ENCODE data around the gene ZNF385B. TPM values are rescaled to one million over a fixed set of nuclear protein-coding genes. Genes with fewer than 3 reads are reported as not detected.
"Not testable (repeated sequence)": the region's sequence is repeated elsewhere in the genome, so short reads cannot be mapped to it uniquely, and the experiment has no call there.

ZNF385B gene
- total RNA-seq, 5 donors from 2014 or later (not counting 1 experiment from before 2014, with no cell fraction given) = 0.12 TPM; not detected in 4

DNA sequence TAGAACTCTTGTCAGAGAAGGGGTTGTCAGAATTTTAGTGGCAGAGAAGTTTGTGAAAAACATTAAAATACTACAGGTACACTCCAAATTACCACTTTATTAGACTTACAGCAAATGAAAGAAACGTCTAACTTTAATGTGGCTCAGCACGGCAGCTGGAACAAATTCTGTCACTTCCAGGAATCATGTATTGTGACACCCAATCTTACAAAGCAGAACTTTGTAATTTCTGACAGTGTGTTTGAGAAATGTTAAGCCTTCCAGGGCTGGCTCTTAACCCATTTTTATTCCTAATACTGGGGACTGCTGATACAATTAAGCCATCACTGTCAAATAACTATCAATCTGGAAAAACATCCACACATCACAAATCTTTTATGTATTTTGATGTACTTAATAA, 216.4 kb downstream of the ZNF385B start:
- Histone ChIP-seq H3K27me3 (replicated peaks in 1 of 2; ENCODE audit: control insufficient read depth in 2 of 2, extremely low read depth in 1 of 2, insufficient read depth in 2 of 2, low read length in 1 of 2) (no peaks in the 10 kb centered on the region), H3K36me3 (ENCODE audit: control insufficient read depth in 2 of 2, extremely low read depth in 1 of 2, insufficient read depth in 1 of 2, low read length in 1 of 2) (no peaks in the 10 kb centered on the region), H3K4me3 (ENCODE audit: control insufficient read depth in 1 of 2, extremely low read depth in 1 of 2, low read length in 1 of 2) (no peak overlapping the region), H3K9me3 (no peaks in the 10 kb centered on the region), H3K4me1 (ENCODE audit: control insufficient read depth in 1 of 2, extremely low read depth in 1 of 2, insufficient read depth in 2 of 2, low read length in 2 of 2) (no peaks in the 10 kb centered on the region), H3K27ac (ENCODE audit: low read length) (no peak overlapping the region)
- Mint-ChIP-seq H3K27ac (no peak overlapping the region), H3K4me1 (no peaks in the 10 kb centered on the region), H3K36me3 (no peaks in the 10 kb centered on the region), H3K9me3 (no peaks in the 10 kb centered on the region), H3K27me3 (peaks cover 0 to 4% of the 10 kb centered on the region in 2 donors), H3K4me3 (no peak overlapping the region)
- DNase-seq = no peak
- POLR2A ChIA-PET = no interaction called here
- no peak for ATAC-seq (replicated peaks in 1 of 4)
- CTCF ChIA-PET = no interaction called here
- WGBS (ENCODE audit: insufficient coverage) = no CpG with 5 or more reads among the region's 2 CpGs

DNA sequence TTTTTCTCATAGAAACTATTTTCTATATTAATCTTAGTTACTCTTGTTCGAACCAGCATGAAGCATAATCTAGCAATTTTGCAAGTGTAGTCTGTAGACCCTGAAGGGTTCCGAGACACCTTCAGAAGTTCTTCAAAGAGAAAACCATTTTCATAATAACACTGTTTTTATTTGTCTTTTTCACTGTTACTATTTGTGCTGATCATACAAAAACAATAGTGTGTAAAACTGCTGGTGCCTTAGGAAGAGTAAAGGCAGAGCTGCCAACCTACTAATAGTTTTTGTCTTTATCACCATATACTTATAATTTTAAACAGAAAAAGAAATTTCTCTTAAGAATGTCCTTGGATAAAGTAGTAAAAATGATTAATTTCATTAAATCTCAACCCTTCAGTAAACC, 218.9 kb downstream of the ZNF385B start:
- ATAC-seq (replicated peaks in 1 of 4) (no peak), DNase-seq (no peak)
- H3K27ac ChIP-seq (ENCODE audit: low read length) = no peak overlapping the region
- no peaks in the 10 kb centered on the region for H3K36me3 ChIP-seq (ENCODE audit: control insufficient read depth in 2 of 2, extremely low read depth in 1 of 2, insufficient read depth in 1 of 2, low read length in 1 of 2)
- Mint-ChIP-seq H3K27me3 (no peaks in the 10 kb centered on the region), H3K36me3 (no peaks in the 10 kb centered on the region), H3K4me1 (no peaks in the 10 kb centered on the region), H3K9me3 (no peaks in the 10 kb centered on the region), H3K4me3 (no peak overlapping the region), H3K27ac (no peak overlapping the region)
- no peaks in the 10 kb centered on the region for H3K4me1 ChIP-seq (ENCODE audit: control insufficient read depth in 1 of 2, extremely low read depth in 1 of 2, insufficient read depth in 2 of 2, low read length in 2 of 2)
- no peaks in the 10 kb centered on the region for H3K27me3 ChIP-seq (replicated peaks in 1 of 2; ENCODE audit: control insufficient read depth in 2 of 2, extremely low read depth in 1 of 2, insufficient read depth in 2 of 2, low read length in 1 of 2)
- H3K4me3 ChIP-seq (ENCODE audit: control insufficient read depth in 1 of 2, extremely low read depth in 1 of 2, low read length in 1 of 2) = no peak overlapping the region
- WGBS (ENCODE audit: insufficient coverage) = no CpG with 5 or more reads among the region's 2 CpGs
- POLR2A ChIA-PET = no interaction called here
- H3K9me3 ChIP-seq = no peaks in the 10 kb centered on the region
- CTCF ChIA-PET = no interaction called here

DNA sequence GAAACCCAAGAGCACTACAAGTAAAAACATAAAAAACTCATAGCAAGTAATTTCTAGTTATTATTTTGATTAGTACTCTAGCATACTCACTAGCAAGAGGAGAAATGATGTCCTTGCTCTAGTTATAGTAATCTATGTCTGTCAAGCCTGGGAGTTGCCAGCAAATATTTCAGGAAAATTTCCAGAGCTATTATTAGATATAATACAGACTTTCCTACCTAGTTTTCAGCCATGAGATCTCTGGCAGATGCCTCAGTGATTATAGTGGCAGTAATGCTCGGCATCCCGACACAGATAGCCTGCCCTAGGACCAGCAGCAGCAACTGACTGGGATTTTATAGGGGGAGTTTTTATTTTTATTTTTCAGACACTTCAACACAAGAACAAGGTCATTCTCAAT, 224.4 kb downstream of the ZNF385B start:
- DNase-seq (no peak), ATAC-seq (replicated peaks in 1 of 4) (no peak)
- H3K9me3 ChIP-seq = no peaks in the 10 kb centered on the region
- H3K27ac ChIP-seq (ENCODE audit: low read length) = no peak overlapping the region
- Mint-ChIP-seq H3K4me3 (no peak overlapping the region), H3K36me3 (no peaks in the 10 kb centered on the region), H3K9me3 (peaks cover 0 to 8% (median 2%) of the 10 kb centered on the region in 3 donors), H3K27ac (no peak overlapping the region), H3K4me1 (no peaks in the 10 kb centered on the region), H3K27me3 (peaks cover 0 to 6% of the 10 kb centered on the region in 2 donors)
- no peaks in the 10 kb centered on the region for H3K36me3 ChIP-seq (ENCODE audit: control insufficient read depth in 2 of 2, extremely low read depth in 1 of 2, insufficient read depth in 1 of 2, low read length in 1 of 2)
- ChIA-PET POLR2A (no interaction called here), CTCF (no interaction called here)
- no peak overlapping the region for H3K4me3 ChIP-seq (ENCODE audit: control insufficient read depth in 1 of 2, extremely low read depth in 1 of 2, low read length in 1 of 2)
- no peaks in the 10 kb centered on the region for H3K4me1 ChIP-seq (ENCODE audit: control insufficient read depth in 1 of 2, extremely low read depth in 1 of 2, insufficient read depth in 2 of 2, low read length in 2 of 2)
- no peaks in the 10 kb centered on the region for H3K27me3 ChIP-seq (replicated peaks in 1 of 2; ENCODE audit: control insufficient read depth in 2 of 2, extremely low read depth in 1 of 2, insufficient read depth in 2 of 2, low read length in 1 of 2)
- WGBS (ENCODE audit: insufficient coverage) = no CpG with 5 or more reads among the region's 2 CpGs

DNA sequence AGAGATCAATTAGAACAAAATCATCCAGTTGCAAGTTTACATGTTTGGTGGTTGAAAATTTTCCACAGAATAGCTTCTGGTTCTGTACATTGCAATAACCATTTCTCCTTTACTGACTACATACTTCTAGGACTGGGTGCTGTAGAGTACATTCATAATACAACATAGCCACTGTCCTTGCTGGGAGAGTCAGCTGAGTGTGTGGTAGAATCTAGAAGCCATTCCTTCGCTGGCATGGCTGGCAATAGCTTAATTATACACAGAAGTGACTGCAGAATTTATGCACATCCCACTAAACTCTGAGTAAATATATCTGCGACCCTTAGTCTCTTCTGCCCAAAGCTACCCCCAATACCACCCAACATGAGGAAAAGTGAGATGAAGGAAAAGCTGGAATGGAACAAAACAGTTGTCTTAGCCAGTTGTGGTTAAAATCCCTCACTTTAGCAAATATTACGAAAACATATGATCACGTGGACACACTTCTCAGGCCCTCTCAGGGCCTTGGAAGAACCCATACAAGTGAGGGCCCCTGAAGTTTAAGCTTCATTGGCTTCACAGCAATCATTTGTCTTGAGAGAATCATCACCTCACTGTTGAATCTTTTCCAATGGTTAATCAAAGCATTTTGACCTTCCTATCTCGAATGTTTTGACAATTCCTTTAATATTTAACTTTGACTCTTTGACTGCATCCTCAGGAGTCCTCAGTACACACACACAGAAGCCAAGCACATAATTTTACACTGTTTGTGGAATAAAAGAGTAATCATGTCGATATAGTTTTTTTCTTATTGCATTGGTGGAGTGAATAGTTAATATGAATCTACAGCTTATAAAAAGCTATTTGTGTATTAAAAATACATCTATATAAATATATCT, 225.1 kb downstream of the ZNF385B start:
- no peaks in the 10 kb centered on the region for H3K27me3 ChIP-seq (replicated peaks in 1 of 2; ENCODE audit: control insufficient read depth in 2 of 2, extremely low read depth in 1 of 2, insufficient read depth in 2 of 2, low read length in 1 of 2)
- H3K27ac ChIP-seq (ENCODE audit: low read length) = no peak overlapping the region
- H3K4me1 ChIP-seq (ENCODE audit: control insufficient read depth in 1 of 2, extremely low read depth in 1 of 2, insufficient read depth in 2 of 2, low read length in 2 of 2) = no peaks in the 10 kb centered on the region
- Mint-ChIP-seq H3K27ac (no peak overlapping the region), H3K9me3 (peaks cover 0 to 9% (median 2%) of the 10 kb centered on the region in 3 donors), H3K4me3 (no peak overlapping the region), H3K27me3 (peaks cover 0 to 10% of the 10 kb centered on the region in 2 donors), H3K36me3 (no peaks in the 10 kb centered on the region), H3K4me1 (no peaks in the 10 kb centered on the region)
- H3K36me3 ChIP-seq (ENCODE audit: control insufficient read depth in 2 of 2, extremely low read depth in 1 of 2, insufficient read depth in 1 of 2, low read length in 1 of 2) = no peaks in the 10 kb centered on the region
- H3K9me3 ChIP-seq = no peaks in the 10 kb centered on the region
- POLR2A ChIA-PET = no interaction called here
- no peak overlapping the region for H3K4me3 ChIP-seq (ENCODE audit: control insufficient read depth in 1 of 2, extremely low read depth in 1 of 2, low read length in 1 of 2)
- DNase-seq (no peak), ATAC-seq (replicated peaks in 1 of 4) (no peak)
- CTCF ChIA-PET = no interaction called here
- WGBS (ENCODE audit: insufficient coverage) = 58% methylated on average over 2 of the region's 6 CpGs

DNA sequence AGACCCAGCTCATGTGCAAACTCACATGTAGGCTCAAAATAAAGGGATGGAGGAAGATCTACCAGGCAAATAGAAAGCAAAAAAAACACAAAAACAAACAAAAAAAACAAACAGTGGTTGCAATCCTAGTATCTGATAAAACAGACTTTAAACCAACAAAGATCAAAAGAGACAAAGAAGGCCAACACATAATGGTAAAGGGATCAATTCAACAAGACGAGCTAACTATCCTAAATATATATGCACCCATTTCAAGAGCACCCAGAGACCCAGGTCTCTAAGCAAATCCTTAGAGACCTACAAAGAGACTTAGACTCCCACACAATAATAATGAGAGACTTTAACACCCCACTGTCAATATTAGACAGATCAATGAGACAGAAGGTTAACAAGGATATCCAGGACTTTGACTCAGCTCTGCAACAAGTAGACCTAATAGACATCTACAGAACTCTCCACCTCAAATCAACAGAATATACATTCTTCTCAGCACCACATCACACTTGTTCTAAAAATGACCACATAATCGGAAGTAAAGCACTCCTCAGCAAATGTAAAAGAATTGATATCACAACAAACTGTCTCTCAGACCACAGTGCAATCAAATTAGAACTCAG, 229.5 kb downstream of the ZNF385B start:
- H3K36me3 ChIP-seq (ENCODE audit: control insufficient read depth in 2 of 2, extremely low read depth in 1 of 2, insufficient read depth in 1 of 2, low read length in 1 of 2); H3K9me3 ChIP-seq; H3K27ac Mint-ChIP-seq; H3K4me1 Mint-ChIP-seq; H3K4me3 Mint-ChIP-seq; H3K4me1 ChIP-seq (ENCODE audit: control insufficient read depth in 1 of 2, extremely low read depth in 1 of 2, insufficient read depth in 2 of 2, low read length in 2 of 2); CTCF ChIA-PET; H3K27ac ChIP-seq (ENCODE audit: low read length); H3K4me3 ChIP-seq (ENCODE audit: control insufficient read depth in 1 of 2, extremely low read depth in 1 of 2, low read length in 1 of 2); ATAC-seq (replicated peaks in 1 of 4); H3K27me3 ChIP-seq (replicated peaks in 1 of 2; ENCODE audit: control insufficient read depth in 2 of 2, extremely low read depth in 1 of 2, insufficient read depth in 2 of 2, low read length in 1 of 2); H3K36me3 Mint-ChIP-seq; DNase-seq; POLR2A ChIA-PET: not testable (repeated sequence)
- H3K9me3 Mint-ChIP-seq = peaks cover 0 to 18% (median 4%) of the 10 kb centered on the region in 3 donors
- peaks cover 3 to 14% of the 10 kb centered on the region in 2 donors for H3K27me3 Mint-ChIP-seq
- 80% methylated on average over 1 of the region's 2 CpGs for WGBS (ENCODE audit: insufficient coverage)

DNA sequence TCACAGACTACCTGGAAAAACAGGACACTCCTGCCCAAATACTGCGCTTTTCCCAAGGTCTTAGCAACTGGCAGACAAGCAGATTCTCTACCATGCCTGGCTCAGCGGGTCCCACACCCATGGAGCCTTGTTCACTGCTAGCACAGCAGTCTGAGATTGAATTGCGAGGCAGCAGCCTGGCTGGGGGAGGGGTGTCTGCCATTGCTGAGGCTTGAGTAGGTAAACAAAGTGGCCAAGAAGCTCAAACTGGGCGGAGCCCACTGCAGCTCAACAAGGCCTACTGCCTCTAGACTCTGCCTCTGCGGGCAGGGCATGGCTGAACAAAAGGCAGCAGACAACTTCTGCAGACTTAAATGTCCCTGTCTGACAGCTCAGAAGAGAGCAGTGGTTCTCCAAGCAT, 231.6 kb downstream of the ZNF385B start:
- POLR2A ChIA-PET; H3K4me1 Mint-ChIP-seq; H3K27me3 ChIP-seq (replicated peaks in 1 of 2; ENCODE audit: control insufficient read depth in 2 of 2, extremely low read depth in 1 of 2, insufficient read depth in 2 of 2, low read length in 1 of 2): not testable (repeated sequence)

More for the DNA sequence above, 231.6 kb downstream of the ZNF385B start:
- WGBS (ENCODE audit: insufficient coverage) = 67% methylated on average over 5 of the region's 5 CpGs
- DNase-seq; H3K4me3 Mint-ChIP-seq; CTCF ChIA-PET; H3K9me3 ChIP-seq; ATAC-seq (replicated peaks in 1 of 4); H3K4me1 ChIP-seq (ENCODE audit: control insufficient read depth in 1 of 2, extremely low read depth in 1 of 2, insufficient read depth in 2 of 2, low read length in 2 of 2); H3K4me3 ChIP-seq (ENCODE audit: control insufficient read depth in 1 of 2, extremely low read depth in 1 of 2, low read length in 1 of 2); H3K36me3 Mint-ChIP-seq; H3K27ac Mint-ChIP-seq; H3K27ac ChIP-seq (ENCODE audit: low read length); H3K36me3 ChIP-seq (ENCODE audit: control insufficient read depth in 2 of 2, extremely low read depth in 1 of 2, insufficient read depth in 1 of 2, low read length in 1 of 2): not testable (repeated sequence)
- Mint-ChIP-seq H3K27me3 (peaks cover 3 to 14% of the 10 kb centered on the region in 2 donors), H3K9me3 (peaks cover 0 to 18% (median 4%) of the 10 kb centered on the region in 3 donors)

All from T-cell (primary cell).